Calu3 (cell line): Measurements from ENCODE around the gene HPSE2. TPM values are rescaled to one million over a fixed set of nuclear protein-coding genes. Genes with fewer than 3 reads are reported as not detected.

Source experiments
- BruUV-seq: library from RNA; stranded (reverse); fragments of 400-500 nt; replicated peaks from 2 replicates; lab custom pipeline; 2021; lab: Mats Ljungman, UMichigan
- CTCF ChIA-PET: fragments of 300-600 bp; sonication (Branson Sonifier 250); formaldehyde crosslinking; loops from one replicate; lab custom pipeline; 2022; ENCODE audit warnings: antibody characterized with exemption; lab: Charles Lee
- DNase-seq: peaks from one replicate; pipeline ENCODE4 v3.0.0; 2022
- H3K27ac Mint-ChIP-seq: one replicate; pipeline ENCODE4 v1.8.0; 2022; ENCODE audit warnings: mixed read lengths; ENCODE audit not compliant: unreplicated experiment
- H3K27me3 Mint-ChIP-seq: one replicate; pipeline ENCODE4 v1.8.0; 2022; ENCODE audit warnings: mixed read lengths; ENCODE audit not compliant: unreplicated experiment
- H3K36me3 Mint-ChIP-seq: one replicate; pipeline ENCODE4 v1.8.0; 2022; ENCODE audit warnings: mild to moderate bottlenecking, moderate library complexity, mixed read lengths; ENCODE audit not compliant: insufficient read depth, unreplicated experiment
- H3K4me1 Mint-ChIP-seq: one replicate; pipeline ENCODE4 v1.8.0; 2022; ENCODE audit warnings: mild to moderate bottlenecking, low read depth, mixed read lengths; ENCODE audit not compliant: unreplicated experiment
- H3K4me3 Mint-ChIP-seq: one replicate; pipeline ENCODE4 v1.8.0; 2022; ENCODE audit warnings: mild to moderate bottlenecking, low read depth, moderate library complexity, mixed read lengths; ENCODE audit not compliant: unreplicated experiment
- H3K9me3 Mint-ChIP-seq: one replicate; pipeline ENCODE4 v1.8.0; 2022; ENCODE audit warnings: low read depth, mixed read lengths; ENCODE audit not compliant: unreplicated experiment
- intact Hi-C: fragments of 100-400 bp; cut with micrococcal nuclease; formaldehyde crosslinking; loops from one replicate; pipeline ENCODE4 v1.10.0; 2022; ENCODE audit not compliant: unreplicated experiment
- total RNA-seq: library from RNA; stranded (reverse); gene quantifications from 2 replicates; pipeline ENCODE4 v1.2.3, GENCODE V29; 2022
- TF ChIP-seq, protein P1 (sequence below): fragments of 200-600 bp; IDR thresholded peaks from one replicate; pipeline ENCODE4 v1.8.0; 2022; ENCODE audit warnings: antibody characterized with exemption; ENCODE audit not compliant: unreplicated experiment

Gene HPSE2
- total RNA-seq, 1 experiment from 2014 or later = not detected

DNA sequence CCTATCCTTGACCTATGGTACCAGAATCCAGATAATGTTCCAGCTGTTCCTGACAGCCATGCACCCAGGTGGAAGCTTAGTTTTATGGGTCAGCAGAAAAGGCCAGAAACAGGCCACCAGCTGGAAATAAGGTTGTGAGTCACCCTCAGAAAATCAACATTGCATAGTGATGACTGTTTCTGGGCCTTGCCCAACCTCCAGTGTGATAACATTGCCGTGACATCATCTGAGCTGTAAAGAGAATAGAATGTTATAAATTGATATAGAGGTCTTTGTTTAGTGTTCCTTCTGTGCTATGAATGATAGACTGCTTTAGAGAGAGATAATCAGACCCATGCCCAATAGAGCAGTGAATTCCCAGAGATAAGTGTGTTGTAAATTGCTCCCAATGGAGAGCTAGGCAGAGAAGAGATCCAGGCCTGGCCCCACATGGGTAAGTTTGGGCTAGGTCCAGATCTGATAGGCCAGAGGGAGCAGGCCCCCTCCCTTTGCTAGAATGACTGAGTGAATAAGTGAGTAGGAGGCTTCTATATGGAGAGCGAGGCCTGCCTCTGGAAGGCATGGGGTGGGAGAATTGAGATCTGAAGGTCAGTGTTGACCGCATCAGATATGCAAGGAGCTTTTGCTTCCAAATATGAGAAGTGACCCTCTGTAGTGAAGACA lies 774.7 kb downstream of the HPSE2 start:
- CTCF ChIA-PET = interaction anchor here (1.3 kb wide), 1 partner anchor 138 kb away, joined by 4 read pairs; no protein-coding TSS in a partner anchor
- Mint-ChIP-seq H3K27me3 (peaks cover 19% of the 10 kb centered on the region), H3K36me3 (peaks cover 5% of the 10 kb centered on the region), H3K4me1 (peaks cover 23% of the 10 kb centered on the region), H3K9me3 (no peaks in the 10 kb centered on the region), H3K4me3 (no peak overlapping the region), H3K27ac (peak overlapping the region; percentile 81)
- intact Hi-C loops = no loop called here
- TF ChIP-seq, protein P1, sequence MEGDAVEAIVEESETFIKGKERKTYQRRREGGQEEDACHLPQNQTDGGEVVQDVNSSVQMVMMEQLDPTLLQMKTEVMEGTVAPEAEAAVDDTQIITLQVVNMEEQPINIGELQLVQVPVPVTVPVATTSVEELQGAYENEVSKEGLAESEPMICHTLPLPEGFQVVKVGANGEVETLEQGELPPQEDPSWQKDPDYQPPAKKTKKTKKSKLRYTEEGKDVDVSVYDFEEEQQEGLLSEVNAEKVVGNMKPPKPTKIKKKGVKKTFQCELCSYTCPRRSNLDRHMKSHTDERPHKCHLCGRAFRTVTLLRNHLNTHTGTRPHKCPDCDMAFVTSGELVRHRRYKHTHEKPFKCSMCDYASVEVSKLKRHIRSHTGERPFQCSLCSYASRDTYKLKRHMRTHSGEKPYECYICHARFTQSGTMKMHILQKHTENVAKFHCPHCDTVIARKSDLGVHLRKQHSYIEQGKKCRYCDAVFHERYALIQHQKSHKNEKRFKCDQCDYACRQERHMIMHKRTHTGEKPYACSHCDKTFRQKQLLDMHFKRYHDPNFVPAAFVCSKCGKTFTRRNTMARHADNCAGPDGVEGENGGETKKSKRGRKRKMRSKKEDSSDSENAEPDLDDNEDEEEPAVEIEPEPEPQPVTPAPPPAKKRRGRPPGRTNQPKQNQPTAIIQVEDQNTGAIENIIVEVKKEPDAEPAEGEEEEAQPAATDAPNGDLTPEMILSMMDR = no peak
- peak; percentile 51 for DNase-seq
- BruUV-seq = no TSS peak

DNA sequence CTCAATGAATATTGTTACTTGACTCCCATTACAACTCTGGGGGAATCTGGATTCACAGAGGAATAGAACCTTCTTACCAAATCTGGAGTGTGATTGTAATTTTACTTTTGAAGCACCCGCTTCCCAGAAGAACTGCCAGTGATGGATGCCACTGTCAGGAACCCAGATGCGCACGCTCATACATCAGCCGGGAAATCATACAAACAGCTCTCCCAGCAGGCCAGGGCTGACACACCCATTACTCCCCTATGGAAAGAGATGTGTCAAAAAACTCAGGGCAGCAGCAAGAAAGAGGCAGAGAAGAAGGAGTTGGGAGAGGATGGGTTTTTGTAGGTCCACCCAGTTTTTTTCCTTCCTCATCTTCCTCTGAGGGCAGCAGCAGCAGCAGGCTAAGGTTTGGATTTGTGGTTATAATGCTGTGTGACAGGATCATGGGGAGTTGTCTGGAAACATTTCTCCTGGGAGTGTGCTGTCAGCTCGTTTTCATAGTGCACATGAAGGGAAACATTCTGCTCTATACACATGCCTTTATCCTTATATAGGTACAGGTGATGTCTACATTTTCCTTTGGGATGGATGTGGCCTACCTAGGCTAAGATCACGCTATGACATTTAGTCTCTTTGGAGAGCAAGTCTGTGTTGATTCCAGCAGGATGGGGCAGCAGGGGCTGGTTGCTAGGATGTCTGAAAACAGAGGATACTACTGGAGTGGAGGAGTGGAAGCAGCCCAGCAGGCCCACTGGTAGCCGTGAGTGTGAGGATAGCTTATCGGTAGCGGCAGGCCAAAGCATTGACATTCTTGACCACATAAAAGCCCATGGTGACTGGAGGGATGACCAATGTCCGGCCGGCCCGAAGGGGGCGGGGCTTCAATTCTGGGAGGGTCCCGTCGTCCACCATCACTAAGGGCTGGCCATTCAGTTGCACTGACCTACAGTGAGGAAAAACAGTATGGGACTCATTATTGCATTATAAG lies 776.6 kb downstream of the HPSE2 start:
- no TSS peak for BruUV-seq
- CTCF ChIA-PET = no interaction called here

DNA sequence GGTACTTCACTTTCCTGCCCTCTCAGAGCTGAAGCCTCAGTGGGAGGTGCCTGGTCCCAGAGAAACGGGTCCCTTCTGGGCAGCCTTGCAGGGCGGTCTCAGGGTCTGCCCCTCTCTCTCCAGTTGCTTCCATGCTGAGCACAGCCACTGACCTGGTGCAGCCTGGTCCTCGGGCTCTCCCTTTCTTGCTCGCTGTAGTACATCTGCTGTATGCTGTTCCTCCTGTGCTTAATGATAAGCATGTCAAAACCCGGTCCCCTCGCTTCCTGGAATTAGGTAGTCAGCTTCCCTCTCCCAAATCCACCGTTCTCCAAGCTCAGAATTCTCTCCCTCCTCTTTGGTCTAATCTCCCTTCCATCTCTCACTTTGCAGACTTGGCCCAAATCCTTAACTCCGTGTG lies 777.9 kb downstream of the HPSE2 start:
- Mint-ChIP-seq H3K4me3 (no peak overlapping the region), H3K27me3 (peaks cover 19% of the 10 kb centered on the region), H3K4me1 (peaks cover 23% of the 10 kb centered on the region), H3K36me3 (peaks cover 2% of the 10 kb centered on the region), H3K27ac (no peak overlapping the region), H3K9me3 (no peaks in the 10 kb centered on the region)
- no peak for DNase-seq
- TF ChIP-seq, protein P1 = no peak
- CTCF ChIA-PET = no interaction called here
- no TSS peak for BruUV-seq
- intact Hi-C loops = no loop called here

More for the DNA sequence above, 776.6 kb downstream of the HPSE2 start:
- Mint-ChIP-seq H3K4me1 (peaks cover 23% of the 10 kb centered on the region), H3K36me3 (peaks cover 5% of the 10 kb centered on the region), H3K27ac (no peak overlapping the region), H3K4me3 (no peak overlapping the region), H3K27me3 (peaks cover 19% of the 10 kb centered on the region), H3K9me3 (no peaks in the 10 kb centered on the region)
- intact Hi-C loops = no loop called here
- TF ChIP-seq, protein P1 = no peak
- DNase-seq = no peak

DNA sequence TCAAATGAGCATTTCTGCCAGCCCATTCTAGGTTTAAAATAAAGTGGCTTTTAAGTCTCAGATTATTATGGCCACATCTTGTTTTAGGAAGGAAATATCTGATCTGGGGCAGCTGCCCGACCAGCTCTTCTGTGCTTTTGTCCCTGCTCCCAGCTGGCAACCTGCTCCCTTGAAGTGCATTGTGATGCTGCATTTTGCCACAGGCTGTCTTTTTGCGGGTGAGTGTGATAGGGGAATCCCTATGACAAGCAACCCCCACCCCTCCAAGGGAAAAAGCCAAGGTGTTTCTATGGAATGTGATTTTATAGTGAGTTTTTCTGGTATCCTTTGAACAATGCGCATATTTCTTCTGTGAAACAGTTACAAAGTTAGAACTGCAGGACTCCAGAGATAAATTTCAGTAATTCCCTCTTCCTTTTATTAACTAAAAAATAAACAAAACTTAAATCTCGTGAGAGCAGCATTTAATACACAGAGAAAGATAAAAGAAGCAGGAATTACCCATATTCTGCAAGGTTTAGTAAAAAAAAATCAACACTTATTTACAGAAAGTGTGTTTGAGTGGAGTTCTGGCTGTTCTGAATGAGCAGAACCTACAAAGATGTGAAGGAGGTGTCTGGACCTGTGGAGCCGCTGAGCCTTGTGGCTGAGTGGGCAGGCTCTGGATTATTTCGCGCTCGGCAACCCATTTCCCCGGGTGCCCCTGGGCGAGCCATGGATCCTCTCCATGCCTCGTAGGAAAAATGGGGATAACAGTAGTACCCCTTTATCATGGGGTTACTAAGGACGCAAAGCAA lies 778.8 kb downstream of the HPSE2 start:
- Mint-ChIP-seq H3K4me1 (peaks cover 23% of the 10 kb centered on the region), H3K36me3 (no peaks in the 10 kb centered on the region), H3K4me3 (no peak overlapping the region), H3K27me3 (peaks cover 19% of the 10 kb centered on the region), H3K27ac (no peak overlapping the region), H3K9me3 (no peaks in the 10 kb centered on the region)
- BruUV-seq = no TSS peak
- intact Hi-C loops = no loop called here
- CTCF ChIA-PET = no interaction called here
- no peak for DNase-seq
- TF ChIP-seq, protein P1 = no peak
